Activated B cell treated with CpG ODN at 0.5 μM for 24 hours (primary cell): ENCODE measurements around the gene KCNQ1OT1. TPM values are rescaled to one million over a fixed set of nuclear protein-coding genes. Genes with fewer than 3 reads are reported as not detected.

Experiments used
- ATAC-seq: fragments of 200-7000 bp; cut with Tn5 transposase; one replicate; pipeline ENCODE4 v1.10.0; 2021; ENCODE audit warnings: low read depth, mild to moderate bottlenecking, moderate library complexity
- CTCF ChIA-PET: fragments of 350-600 bp; sonication (Branson Sonifier 250); formaldehyde crosslinking; loops from one replicate; lab custom pipeline; 2021; ENCODE audit warnings: antibody characterized with exemption; lab: Charles Lee
- POLR2A ChIA-PET: fragments of 350-600 bp; sonication (Branson Sonifier 250); formaldehyde crosslinking; loops from one replicate; lab custom pipeline; 2021; ENCODE audit warnings: antibody characterized with exemption; lab: Charles Lee
- DNase-seq: peaks from one replicate; pipeline ENCODE4 v3.0.0; 2022
- H3K27ac Mint-ChIP-seq: one replicate; pipeline ENCODE4 v1.8.0; 2020; ENCODE audit warnings: mixed read lengths
- H3K27me3 Mint-ChIP-seq: one replicate; pipeline ENCODE4 v1.8.0; 2021; ENCODE audit warnings: mixed read lengths
- H3K36me3 Mint-ChIP-seq: one replicate; pipeline ENCODE4 v1.8.0; 2021; ENCODE audit warnings: low read depth, mixed read lengths
- H3K4me1 Mint-ChIP-seq: one replicate; pipeline ENCODE4 v1.8.0; 2021; ENCODE audit warnings: mixed read lengths
- H3K4me3 Mint-ChIP-seq: one replicate; pipeline ENCODE4 v1.8.0; 2020; ENCODE audit warnings: mild to moderate bottlenecking, mixed read lengths
- H3K9me3 Mint-ChIP-seq: one replicate; pipeline ENCODE4 v1.8.0; 2020; ENCODE audit warnings: mixed read lengths
- intact Hi-C: fragments of 100-400 bp; cut with micrococcal nuclease; formaldehyde crosslinking; loops from one replicate; pipeline ENCODE4 v1.15.1; 2024
- total RNA-seq: library from RNA; stranded (reverse); gene quantifications from 2 replicates; pipeline ENCODE4 v1.2.3, GENCODE V29; 2022
- TF ChIP-seq, protein P1 (sequence below): fragments of 200-600 bp; IDR thresholded peaks from one replicate; pipeline ENCODE4 v1.8.0; 2022; ENCODE audit warnings: antibody characterized with exemption, mild to moderate bottlenecking

KCNQ1OT1 gene
- total RNA-seq, 1 donor from 2014 or later, result 1.2 TPM

DNA sequence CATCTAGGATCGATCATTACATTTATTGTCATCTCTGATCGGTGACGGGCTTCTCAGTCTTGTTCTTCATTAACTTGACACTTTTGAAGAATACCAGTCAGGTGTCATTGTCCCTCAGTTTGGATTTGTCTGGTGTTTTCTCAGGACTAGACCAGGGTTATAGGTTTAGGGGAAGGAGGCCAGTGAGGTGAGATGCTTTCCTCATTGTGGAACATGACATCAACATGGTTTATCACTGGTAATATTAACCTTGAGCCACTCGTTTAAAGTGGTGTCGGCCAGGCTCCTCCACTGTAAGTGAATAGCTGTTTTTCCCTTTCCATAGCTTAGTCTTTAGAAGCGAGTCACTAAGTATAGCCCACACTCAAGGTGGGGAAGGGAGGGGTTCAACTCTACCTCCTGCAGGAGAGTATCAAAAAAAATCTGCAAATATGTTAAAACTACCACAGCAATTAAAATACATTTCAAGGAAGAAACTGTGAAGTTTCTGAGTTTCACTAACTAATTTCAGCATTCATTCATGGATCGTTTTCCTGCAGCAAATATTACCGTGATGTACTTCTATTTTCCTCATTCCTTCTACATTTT is 42.0 kb downstream of the KCNQ1OT1 start:
- ChIA-PET POLR2A (no interaction called here), CTCF (no interaction called here)
- TF ChIP-seq, protein P1, sequence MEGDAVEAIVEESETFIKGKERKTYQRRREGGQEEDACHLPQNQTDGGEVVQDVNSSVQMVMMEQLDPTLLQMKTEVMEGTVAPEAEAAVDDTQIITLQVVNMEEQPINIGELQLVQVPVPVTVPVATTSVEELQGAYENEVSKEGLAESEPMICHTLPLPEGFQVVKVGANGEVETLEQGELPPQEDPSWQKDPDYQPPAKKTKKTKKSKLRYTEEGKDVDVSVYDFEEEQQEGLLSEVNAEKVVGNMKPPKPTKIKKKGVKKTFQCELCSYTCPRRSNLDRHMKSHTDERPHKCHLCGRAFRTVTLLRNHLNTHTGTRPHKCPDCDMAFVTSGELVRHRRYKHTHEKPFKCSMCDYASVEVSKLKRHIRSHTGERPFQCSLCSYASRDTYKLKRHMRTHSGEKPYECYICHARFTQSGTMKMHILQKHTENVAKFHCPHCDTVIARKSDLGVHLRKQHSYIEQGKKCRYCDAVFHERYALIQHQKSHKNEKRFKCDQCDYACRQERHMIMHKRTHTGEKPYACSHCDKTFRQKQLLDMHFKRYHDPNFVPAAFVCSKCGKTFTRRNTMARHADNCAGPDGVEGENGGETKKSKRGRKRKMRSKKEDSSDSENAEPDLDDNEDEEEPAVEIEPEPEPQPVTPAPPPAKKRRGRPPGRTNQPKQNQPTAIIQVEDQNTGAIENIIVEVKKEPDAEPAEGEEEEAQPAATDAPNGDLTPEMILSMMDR, result no peak
- intact Hi-C loops, result no loop called here
- no peak overlapping the region for H3K27ac Mint-ChIP-seq
- peaks cover 4% of the 10 kb centered on the region for H3K9me3 Mint-ChIP-seq
- H3K27me3 Mint-ChIP-seq, result no peaks in the 10 kb centered on the region
- ATAC-seq, result no peak
- peaks cover 59% of the 10 kb centered on the region for H3K36me3 Mint-ChIP-seq
- no peak overlapping the region for H3K4me3 Mint-ChIP-seq
- no peak for DNase-seq
- H3K4me1 Mint-ChIP-seq, result no peaks in the 10 kb centered on the region

DNA sequence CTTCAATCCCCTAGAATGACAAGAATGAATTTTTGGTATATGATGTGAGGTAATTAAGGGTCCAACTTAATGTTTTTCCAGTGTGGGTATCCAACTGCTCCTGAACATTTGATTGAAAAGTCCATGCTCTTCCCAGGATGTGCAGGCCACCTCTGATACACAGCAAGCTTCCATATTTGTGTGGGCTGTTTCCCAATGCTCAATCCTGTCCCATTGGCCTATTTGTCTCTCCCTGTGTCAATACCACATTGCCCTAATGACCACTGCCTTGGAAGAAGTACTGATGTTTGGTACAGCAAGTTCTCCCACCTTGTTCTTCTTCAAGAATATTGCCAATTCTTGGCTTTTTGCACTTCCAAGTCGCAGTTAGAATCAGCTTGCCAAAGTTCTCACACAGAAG is 42.9 kb downstream of the KCNQ1OT1 start:
- H3K9me3 Mint-ChIP-seq, result peaks cover 4% of the 10 kb centered on the region
- intact Hi-C loops, result no loop called here
- no peak overlapping the region for H3K27ac Mint-ChIP-seq
- ChIA-PET CTCF (no interaction called here), POLR2A (no interaction called here)
- no peak for DNase-seq
- no peaks in the 10 kb centered on the region for H3K27me3 Mint-ChIP-seq
- no peaks in the 10 kb centered on the region for H3K4me1 Mint-ChIP-seq
- no peak for ATAC-seq
- TF ChIP-seq, protein P1, result no peak
- H3K4me3 Mint-ChIP-seq, result no peak overlapping the region
- peaks cover 57% of the 10 kb centered on the region for H3K36me3 Mint-ChIP-seq

DNA sequence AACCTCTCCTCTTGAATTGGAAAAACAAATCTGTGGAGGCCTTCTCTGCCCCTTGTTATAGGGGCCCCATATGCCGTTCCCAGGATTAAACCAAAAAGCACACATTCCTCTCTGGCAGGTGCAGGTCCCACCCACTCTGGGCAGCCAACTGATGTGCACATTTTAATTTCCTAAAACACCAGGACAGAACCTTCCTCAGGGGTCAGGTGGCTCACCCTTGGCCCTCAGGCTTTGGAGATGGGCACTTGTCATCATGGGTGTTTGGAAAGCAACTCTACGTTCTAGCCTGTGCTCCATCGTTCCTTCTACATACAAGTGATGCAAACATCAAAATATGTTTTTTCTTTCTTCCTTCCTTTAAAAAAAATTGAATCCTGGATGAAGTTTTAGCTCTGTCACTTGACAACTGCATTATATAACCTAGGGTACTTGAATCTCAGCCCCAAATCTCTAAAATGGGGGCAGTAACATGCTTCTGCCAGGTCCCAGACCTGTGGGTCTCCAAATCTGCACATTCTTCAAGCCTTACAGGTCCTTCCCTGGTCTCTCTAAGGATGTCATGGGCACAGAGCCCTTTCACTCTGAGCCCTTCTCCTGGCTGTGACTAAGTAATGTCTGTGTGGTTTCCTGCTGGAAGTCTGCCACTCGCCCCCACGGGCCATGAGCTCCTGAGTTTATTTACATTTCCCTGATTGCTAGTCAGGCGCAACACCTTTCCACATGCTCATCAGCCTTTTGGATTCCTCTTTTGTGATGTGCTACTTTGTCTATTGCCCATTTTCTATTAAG is 43.8 kb downstream of the KCNQ1OT1 start:
- H3K36me3 Mint-ChIP-seq, result peaks cover 55% of the 10 kb centered on the region
- intact Hi-C loops, result no loop called here

DNA sequence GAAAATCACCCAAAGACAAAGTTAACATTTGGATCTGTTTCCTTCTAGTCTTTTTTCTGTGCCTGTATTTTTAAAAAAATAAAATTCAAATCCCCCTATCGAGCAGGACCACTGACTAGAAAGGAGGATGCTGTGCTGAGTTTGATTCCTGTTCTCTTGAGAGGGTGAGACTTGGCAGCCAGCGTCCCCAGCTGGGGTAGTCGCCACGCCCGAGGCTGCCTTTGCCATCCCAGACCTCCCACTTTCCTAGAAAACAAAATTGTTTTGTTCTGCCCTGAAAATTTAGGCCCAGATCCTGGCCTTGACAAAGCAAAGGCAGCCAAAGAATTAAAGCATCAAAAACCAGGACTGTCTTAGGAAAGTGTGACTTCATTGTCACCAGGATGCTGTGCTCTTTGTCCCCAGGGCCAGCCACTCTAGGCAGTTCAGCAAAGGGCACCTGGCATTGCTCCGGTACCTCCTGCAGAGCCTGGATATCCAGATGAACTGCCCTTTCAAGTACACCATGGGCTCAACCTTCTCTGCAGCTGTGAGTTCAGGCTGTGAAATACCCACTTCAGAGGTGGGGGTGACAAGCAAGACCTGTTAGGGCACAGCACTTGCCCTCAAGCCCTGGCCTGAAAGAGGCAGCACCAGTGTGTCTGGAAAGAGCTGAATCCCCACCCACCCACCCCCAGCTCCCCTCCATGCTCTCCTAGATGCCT is 44.6 kb downstream of the KCNQ1OT1 start:
- TF ChIP-seq, protein P1, result no peak
- intact Hi-C loops, result no loop called here
- Mint-ChIP-seq H3K4me3 (no peak overlapping the region), H3K36me3 (peaks cover 56% of the 10 kb centered on the region), H3K9me3 (peaks cover 6% of the 10 kb centered on the region), H3K4me1 (no peaks in the 10 kb centered on the region), H3K27ac (no peak overlapping the region), H3K27me3 (no peaks in the 10 kb centered on the region)
- ATAC-seq, result no peak
- ChIA-PET CTCF (no interaction called here), POLR2A (no interaction called here)
- DNase-seq, result no peak

More for the DNA sequence above, 43.8 kb downstream of the KCNQ1OT1 start:
- Mint-ChIP-seq H3K4me3 (no peak overlapping the region), H3K27me3 (no peaks in the 10 kb centered on the region), H3K27ac (no peak overlapping the region), H3K9me3 (peaks cover 4% of the 10 kb centered on the region), H3K4me1 (no peaks in the 10 kb centered on the region)
- TF ChIP-seq, protein P1, result no peak
- CTCF ChIA-PET, result no interaction called here
- no peak for ATAC-seq
- POLR2A ChIA-PET, result no interaction called here
- DNase-seq, result no peak
